Measurements from ENCODE around the gene PCNX1. TPM values are rescaled to one million over a fixed set of nuclear protein-coding genes. Genes with fewer than 3 reads are reported as not detected.

Gene PCNX1
- total RNA-seq, 4 donors from 2014 or later, result 9.1 to 41.8 (median 18.9) TPM

DNA sequence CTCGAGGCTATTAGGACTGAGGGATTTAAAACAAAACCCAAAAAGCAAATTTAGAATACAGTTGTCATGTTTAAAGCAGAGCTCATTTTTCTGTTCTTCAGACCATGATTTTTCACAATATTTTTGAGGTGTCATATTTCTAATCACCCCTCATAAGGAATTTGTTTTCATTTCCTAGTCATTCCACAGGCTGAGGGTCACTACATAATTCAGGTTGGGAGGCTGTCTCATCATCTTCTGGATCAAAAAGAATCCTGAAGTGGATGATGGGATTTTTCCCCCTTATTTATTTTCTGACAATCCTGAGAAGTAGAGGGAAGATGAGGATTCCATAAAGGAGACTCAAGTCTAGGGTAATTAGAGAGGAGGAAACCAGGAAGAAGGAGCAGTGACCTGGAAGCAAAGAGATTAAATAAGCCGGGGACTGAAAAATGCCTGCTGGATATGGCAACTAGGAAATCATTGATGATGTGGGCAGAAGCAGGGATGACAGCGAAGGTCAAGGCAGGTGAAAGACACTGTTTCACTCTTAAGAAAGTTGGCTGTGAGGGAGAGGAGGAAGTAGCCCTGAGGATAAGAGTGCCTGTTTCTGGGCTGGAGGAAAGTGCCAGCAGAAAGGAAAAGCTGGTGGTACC is 9.0 kb upstream of the PCNX1 start:
- TF ChIP-seq, protein P1, sequence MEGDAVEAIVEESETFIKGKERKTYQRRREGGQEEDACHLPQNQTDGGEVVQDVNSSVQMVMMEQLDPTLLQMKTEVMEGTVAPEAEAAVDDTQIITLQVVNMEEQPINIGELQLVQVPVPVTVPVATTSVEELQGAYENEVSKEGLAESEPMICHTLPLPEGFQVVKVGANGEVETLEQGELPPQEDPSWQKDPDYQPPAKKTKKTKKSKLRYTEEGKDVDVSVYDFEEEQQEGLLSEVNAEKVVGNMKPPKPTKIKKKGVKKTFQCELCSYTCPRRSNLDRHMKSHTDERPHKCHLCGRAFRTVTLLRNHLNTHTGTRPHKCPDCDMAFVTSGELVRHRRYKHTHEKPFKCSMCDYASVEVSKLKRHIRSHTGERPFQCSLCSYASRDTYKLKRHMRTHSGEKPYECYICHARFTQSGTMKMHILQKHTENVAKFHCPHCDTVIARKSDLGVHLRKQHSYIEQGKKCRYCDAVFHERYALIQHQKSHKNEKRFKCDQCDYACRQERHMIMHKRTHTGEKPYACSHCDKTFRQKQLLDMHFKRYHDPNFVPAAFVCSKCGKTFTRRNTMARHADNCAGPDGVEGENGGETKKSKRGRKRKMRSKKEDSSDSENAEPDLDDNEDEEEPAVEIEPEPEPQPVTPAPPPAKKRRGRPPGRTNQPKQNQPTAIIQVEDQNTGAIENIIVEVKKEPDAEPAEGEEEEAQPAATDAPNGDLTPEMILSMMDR (IDR thresholded peaks at IDR 0.05), result no peak
- no peak for TF ChIP-seq POLR2A (IDR thresholded peaks at IDR 0.05)
- Histone ChIP-seq H3K4me3 (no peak overlapping the region), H3K9me3 (no peaks in the 10 kb centered on the region), H3K27ac (peak overlapping the region in 2 of 4 donors; percentile 42 to 53), H3K36me3 (no peaks in the 10 kb centered on the region), H3K4me1 (peaks cover 0 to 12% (median 8%) of the 10 kb centered on the region in 3 donors), H3K27me3 (no peaks in the 10 kb centered on the region)
- DNase-seq, result no peak
- intact Hi-C loops (cut with DNase I), result no loop called here
- WGBS, 2 donors, result 60 to 66% methylated on average over 3 of the region's 3 CpGs

DNA sequence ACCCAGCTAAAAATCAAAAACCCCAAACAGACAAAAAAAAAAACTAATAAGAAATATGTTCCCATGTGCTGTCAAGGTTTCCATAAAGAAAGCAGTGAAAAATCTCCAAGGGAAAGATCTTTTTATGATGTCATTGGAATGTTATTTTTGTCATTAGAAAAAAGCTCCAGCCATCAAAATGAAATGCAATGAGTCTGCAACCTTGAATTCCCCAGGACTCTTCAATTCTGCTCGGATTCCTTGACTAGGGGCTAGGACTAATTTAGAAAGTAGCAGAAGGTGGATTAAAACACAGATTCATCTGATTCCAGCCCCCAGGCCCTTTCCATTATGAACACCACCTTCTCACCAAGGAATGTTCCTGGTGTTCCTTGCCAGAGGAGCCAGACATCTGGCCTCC is 6.0 kb upstream of the PCNX1 start:
- Histone ChIP-seq H3K9me3 (no peaks in the 10 kb centered on the region), H3K36me3 (no peaks in the 10 kb centered on the region), H3K27ac (no peak overlapping the region), H3K27me3 (no peaks in the 10 kb centered on the region), H3K4me1 (peaks cover 4 to 30% (median 21%) of the 10 kb centered on the region in 3 donors), H3K4me3 (no peak overlapping the region)
- WGBS, 2 donors, result 55 to 59% methylated on average over 1 of the region's 1 CpG
- no peak for DNase-seq
- TF ChIP-seq POLR2A (IDR thresholded peaks at IDR 0.05), result no peak
- TF ChIP-seq, protein P1 (IDR thresholded peaks at IDR 0.05), result no peak
- intact Hi-C loops (cut with DNase I), result no loop called here

DNA sequence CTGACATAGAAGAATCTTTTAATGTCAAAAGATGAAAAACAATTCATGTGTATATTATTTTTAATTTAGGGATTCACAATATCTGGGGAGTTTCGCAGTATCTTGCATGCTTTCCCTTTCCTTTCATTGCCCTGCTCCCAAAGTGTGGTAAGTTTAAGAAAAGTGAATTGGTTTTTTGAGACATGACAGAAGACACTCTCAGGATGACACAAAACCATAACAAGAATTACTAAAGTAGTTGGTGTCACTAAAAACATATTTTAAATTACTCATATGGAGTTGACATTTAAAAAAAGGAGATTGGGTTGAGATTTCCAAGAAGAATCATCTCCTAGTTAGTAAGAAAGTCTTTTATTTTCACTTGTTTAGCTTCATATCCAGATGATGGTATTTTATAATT is 5.1 kb upstream of the PCNX1 start:
- TF ChIP-seq POLR2A (IDR thresholded peaks at IDR 0.05), result no peak
- TF ChIP-seq, protein P1 (IDR thresholded peaks at IDR 0.05), result no peak
- Histone ChIP-seq H3K9me3 (no peaks in the 10 kb centered on the region), H3K36me3 (no peaks in the 10 kb centered on the region), H3K4me3 (no peak overlapping the region), H3K27me3 (no peaks in the 10 kb centered on the region), H3K4me1 (peaks cover 8 to 33% (median 25%) of the 10 kb centered on the region in 3 donors), H3K27ac (no peak overlapping the region)
- DNase-seq, result no peak
- whole genome bisulfite sequencing, 2 donors, result 89 to 94% methylated on average over 1 of the region's 1 CpG
- intact Hi-C loops (cut with DNase I), result no loop called here

DNA sequence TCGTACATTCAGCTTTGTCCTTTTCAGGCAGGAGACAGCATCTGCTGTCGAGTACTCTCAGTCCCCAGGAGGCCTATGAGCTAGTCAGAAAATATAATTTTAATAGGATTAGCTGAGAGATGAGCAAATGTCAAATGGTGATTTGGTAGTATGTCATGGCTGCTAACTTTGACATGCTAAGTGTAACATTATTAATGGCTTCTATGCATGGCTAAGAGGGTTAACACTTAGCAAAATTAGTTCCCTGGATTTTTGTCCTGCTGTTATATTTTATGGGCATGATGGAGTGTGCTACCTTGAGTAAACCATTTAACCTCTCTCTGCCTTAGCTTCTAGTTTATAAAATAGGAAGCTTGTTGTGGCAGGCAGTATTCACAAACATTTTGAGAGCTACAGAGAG is 2.9 kb upstream of the PCNX1 start:
- WGBS, 2 donors, result 77 to 85% methylated on average over 2 of the region's 2 CpGs
- Histone ChIP-seq H3K4me3 (no peak overlapping the region), H3K27ac (peak overlapping the region in 1 of 4 donors; percentile 55), H3K36me3 (no peaks in the 10 kb centered on the region), H3K9me3 (no peaks in the 10 kb centered on the region), H3K4me1 (peaks cover 13 to 43% (median 22%) of the 10 kb centered on the region in 3 donors), H3K27me3 (no peaks in the 10 kb centered on the region)
- TF ChIP-seq, protein P1 (IDR thresholded peaks at IDR 0.05), result no peak
- no peak for TF ChIP-seq POLR2A (IDR thresholded peaks at IDR 0.05)
- intact Hi-C loops (cut with DNase I), result no loop called here
- DNase-seq, result no peak

DNA sequence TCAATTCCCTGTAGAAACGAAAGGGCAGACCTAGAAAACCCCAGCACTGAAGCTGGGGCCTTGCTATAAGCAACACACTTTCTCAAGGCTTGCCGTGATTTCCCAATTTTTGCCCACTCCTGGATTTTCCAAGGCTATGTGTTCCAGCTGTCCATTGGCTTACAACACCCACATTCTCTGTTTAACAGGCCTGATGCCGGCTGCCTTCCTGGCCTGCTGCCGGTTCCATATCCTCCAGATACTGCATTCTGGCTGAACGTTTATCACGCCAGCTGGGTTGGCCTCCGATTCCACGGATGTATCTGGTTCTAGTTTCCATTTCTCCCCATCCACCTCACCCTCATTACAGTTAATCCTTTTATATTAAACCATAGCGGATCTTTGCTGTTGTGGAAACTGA is 2.0 kb upstream of the PCNX1 start:
- Histone ChIP-seq H3K36me3 (no peaks in the 10 kb centered on the region), H3K27me3 (no peaks in the 10 kb centered on the region), H3K4me1 (peaks cover 17 to 49% (median 26%) of the 10 kb centered on the region in 3 donors), H3K27ac (peak overlapping the region in 3 of 4 donors; percentile 55 to 94 (median 59)), H3K9me3 (no peaks in the 10 kb centered on the region), H3K4me3 (no peak overlapping the region)
- WGBS, 2 donors, result 54 to 66% methylated on average over 8 to 9 of the region's 9 CpGs
- intact Hi-C loops (cut with DNase I), result no loop called here
- DNase-seq, result no peak
- TF ChIP-seq, protein P1 (IDR thresholded peaks at IDR 0.05), result no peak
- TF ChIP-seq POLR2A (IDR thresholded peaks at IDR 0.05), result no peak

All from esophagus squamous epithelium (tissue), 5 donors.